GM12874 (cell line): ENCODE measurements around the gene CRYBB1.

Experiments used
- TF ChIP-seq, protein P1 (sequence below): IDR thresholded peaks from 2 replicates; pipeline ENCODE4 v1.5.1; 2011; ENCODE audit warnings: low read depth, mild to moderate bottlenecking, control low read depth, low read length, moderate library complexity; ENCODE audit not compliant: insufficient read depth

CRYBB1 gene

DNA sequence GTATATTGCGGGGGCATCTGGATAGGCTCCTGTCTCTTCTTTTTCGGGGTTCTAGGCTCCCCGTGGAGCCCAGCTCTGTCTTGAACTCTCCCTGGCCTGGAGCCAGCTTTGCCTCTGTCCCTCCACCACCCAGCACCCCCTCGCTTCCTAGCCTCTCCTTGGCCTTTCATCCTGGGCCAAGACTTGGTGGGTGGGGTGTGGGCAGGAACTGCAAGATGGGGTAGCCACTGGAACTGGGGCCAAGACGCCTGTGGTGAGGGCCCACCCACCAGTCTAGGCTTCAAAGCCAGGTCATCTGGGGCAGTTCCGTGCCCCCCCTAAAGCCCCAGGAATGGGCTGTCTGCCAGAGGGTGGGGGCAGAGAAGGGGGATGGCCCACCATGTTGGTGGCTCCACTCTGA, 1.7 kb upstream of the CRYBB1 start:
- TF ChIP-seq, protein P1, sequence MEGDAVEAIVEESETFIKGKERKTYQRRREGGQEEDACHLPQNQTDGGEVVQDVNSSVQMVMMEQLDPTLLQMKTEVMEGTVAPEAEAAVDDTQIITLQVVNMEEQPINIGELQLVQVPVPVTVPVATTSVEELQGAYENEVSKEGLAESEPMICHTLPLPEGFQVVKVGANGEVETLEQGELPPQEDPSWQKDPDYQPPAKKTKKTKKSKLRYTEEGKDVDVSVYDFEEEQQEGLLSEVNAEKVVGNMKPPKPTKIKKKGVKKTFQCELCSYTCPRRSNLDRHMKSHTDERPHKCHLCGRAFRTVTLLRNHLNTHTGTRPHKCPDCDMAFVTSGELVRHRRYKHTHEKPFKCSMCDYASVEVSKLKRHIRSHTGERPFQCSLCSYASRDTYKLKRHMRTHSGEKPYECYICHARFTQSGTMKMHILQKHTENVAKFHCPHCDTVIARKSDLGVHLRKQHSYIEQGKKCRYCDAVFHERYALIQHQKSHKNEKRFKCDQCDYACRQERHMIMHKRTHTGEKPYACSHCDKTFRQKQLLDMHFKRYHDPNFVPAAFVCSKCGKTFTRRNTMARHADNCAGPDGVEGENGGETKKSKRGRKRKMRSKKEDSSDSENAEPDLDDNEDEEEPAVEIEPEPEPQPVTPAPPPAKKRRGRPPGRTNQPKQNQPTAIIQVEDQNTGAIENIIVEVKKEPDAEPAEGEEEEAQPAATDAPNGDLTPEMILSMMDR, result no peak

DNA sequence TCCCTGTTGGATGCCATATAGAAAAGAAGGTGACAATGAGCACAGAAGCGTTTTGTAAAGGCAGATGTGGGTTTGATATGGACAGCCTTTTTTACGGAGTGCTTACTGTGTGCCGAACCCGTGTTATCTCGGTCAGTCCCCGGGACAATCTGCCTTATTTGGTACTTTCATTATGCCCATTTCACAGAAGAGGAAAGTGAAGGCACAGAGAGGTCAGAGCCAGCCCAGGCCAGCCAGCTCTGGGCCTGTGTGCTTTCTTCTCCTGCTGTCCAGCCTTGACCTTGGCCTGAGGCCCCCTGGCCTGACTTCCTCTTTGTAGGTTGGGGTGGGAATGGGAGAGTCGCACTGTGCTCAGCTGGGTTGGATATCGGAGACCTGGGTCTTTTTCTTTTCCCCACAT, 628 bp upstream of the CRYBB1 start:
- TF ChIP-seq, protein P1, result no peak

DNA sequence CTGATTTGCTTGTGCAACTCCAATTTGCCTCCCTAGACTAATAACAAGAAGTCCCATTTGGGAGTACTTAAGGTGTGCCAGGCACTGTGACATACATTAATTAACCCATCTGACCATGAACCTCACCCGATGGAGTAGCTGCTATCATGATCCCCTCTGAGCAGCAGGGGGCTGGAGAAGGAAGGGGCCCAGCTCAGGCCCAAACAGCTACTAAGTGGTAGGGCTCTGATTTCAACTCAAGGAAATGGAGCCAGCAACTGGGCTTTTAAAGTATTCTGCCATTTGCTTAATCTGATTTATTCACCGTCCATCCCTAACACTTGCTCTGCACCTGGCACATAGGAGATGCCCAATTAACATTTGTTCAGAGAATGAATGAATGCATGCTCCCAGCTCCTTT, 1.2 kb downstream of the CRYBB1 start:
- TF ChIP-seq, protein P1, result no peak

DNA sequence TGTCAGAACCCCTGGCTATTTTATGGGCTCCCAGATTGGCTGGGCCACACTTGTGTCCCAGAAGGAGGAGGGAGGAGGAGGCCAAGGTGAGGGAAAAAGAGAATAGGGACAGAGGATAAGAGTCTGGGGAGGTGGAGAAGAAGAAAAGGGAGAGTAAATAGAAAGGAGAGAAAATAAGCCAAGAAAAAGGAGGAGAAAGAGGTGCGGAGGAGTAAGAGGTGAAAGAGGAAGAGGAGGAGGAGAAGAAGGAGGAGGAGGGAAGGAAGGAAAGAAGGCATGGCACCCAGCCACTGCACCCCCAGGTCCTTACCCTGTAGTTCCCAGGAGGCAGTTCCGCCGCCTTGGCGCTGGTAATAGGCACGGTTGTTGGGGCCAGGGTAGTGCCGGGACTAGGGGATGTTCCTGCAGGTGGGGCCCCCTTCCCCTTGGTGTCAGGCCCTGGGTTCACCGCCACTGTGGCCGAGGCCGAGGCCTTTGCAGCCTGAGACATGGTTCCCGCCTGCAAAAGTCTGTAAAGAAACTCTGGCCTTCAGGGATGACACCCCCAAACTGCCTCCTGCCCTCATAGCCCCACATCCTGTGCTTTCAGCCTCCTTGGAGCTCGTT, 1.9 kb downstream of the CRYBB1 start:
- TF ChIP-seq, protein P1, result no peak

DNA sequence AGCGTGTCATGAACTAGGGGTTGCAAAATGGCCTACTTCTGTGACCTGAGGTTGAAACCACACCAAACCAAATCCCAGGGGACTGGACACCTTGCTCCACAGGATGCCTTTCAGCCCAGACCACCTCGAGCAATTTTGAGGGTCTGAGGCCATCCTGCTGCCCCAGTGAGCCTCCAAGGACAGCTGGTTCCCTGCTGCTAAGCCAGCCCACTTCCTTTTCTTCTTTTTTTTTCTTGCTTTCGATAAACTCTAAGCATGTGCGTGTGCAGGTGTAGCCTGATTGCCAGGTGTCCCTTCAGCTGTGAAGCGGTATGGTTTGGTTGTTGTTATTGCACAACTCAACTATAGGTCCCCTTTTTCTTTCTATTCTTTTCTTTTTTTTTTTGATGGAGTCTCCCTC, 2.7 kb downstream of the CRYBB1 start:
- TF ChIP-seq, protein P1, result no peak

DNA sequence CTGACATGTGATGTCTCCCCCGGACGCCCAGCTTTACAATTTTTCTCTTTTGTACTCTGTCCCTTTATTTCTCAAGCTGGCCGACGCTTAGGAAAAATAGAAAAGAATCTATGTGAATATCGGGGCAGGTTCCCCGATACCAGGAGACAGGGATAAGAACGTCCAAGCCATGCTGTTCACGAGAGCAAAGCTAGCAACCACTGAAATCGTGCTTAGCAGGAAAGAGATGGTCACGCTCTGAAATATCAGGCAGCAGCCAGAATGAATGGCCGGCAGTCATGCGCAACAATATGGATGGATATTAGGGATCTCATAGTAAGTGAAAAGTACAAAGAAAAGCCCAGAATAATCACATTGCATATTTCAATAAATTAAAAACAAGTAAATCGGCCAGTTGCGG, 3.5 kb downstream of the CRYBB1 start:
- TF ChIP-seq, protein P1, result no peak

DNA sequence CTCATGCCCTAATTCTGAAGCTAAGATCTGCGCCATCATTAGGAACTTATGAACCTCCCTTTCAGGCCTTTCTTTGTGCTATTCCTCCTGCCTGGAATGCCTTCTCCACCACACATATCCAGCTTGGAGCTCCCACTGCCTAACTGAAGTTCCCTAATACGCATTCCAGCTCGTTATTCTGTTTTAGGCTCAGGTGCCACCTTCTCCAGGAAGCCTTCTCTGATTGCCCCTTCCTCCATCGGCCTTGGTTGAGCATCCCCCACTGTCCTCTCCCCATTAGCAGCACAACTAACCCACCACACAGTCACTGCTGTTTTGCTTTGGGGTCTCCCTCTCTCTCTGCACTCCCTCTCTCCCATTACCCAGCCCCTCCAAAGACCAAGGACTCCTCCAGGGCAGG, 5.2 kb downstream of the CRYBB1 start:
- TF ChIP-seq, protein P1, result no peak

DNA sequence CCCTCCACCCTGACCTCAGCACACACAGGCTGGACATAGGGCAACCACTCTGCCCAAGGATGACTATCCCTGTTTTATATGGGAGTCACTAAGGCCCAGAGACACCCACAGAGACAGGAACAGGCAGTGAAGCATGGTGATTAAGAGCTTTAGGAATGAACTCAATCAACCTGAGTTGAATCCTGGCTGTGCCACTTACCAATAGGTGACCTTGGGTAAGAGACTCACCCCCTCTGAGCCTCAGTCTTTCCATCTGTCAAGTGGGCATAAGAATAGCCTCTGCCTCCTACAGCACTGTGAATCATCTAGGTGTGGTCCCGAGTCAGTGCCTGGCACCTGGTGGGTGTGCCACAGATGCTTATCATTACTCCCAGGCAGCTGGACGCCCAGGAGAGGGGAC, 6.8 kb downstream of the CRYBB1 start:
- TF ChIP-seq, protein P1, result no peak
